K562 (cell line): Measurements from ENCODE around the gene ZNF428. TPM values are rescaled to one million over a fixed set of nuclear protein-coding genes. Genes with fewer than 3 reads are reported as not detected.

Source experiments
- ARID3B ChIP-seq: fragments of 250-450 bp; sonication (Bioruptor Pico); IDR thresholded peaks from 2 replicates; pipeline ENCODE4 v1.4.0; 2020; ENCODE audit warnings: borderline replicate concordance
- CBFB ChIP-seq: sonication (generic); formaldehyde crosslinking; IDR thresholded peaks from 2 replicates; pipeline ENCODE4 v1.4.0; 2020; ENCODE audit warnings: mild to moderate bottlenecking, missing genetic modification reagents
- CHD1 ChIP-seq: fragments of 200-600 bp; sonication (generic); IDR thresholded peaks from one replicate; pipeline ENCODE4 v1.6.1; 2012; ENCODE audit warnings: mild to moderate bottlenecking, moderate library complexity, low read length, inconsistent platforms
- EHMT2 ChIP-seq: fragments of 450-650 bp; IDR thresholded peaks from 2 replicates; pipeline ENCODE4 v1.6.1; 2018; ENCODE audit warnings: antibody characterized with exemption
- MAX ChIP-seq: sonication (generic); formaldehyde crosslinking; IDR thresholded peaks from 2 replicates; pipeline ENCODE4 v1.9.0; 2022; ENCODE audit warnings: mild to moderate bottlenecking, missing genetic modification reagents
- POLR2AphosphoS5 ChIP-seq: IDR thresholded peaks from 2 replicates; pipeline ENCODE4 v1.6.1; 2011; ENCODE audit warnings: mild to moderate bottlenecking, low read depth, low read length, moderate library complexity; ENCODE audit not compliant: control insufficient read depth, insufficient read depth
- RERE ChIP-seq: sonication (generic); formaldehyde crosslinking; IDR thresholded peaks from 2 replicates; pipeline ENCODE4 v1.8.0; 2023; ENCODE audit warnings: missing genetic modification reagents, mild to moderate bottlenecking, borderline replicate concordance
- RHOXF2B ChIP-seq: fragments of 250-450 bp; sonication (Bioruptor Pico); conservative IDR thresholded peaks from 2 replicates; pipeline ENCODE4 v1.5.1; 2021
- RNF2 ChIP-seq: sonication (generic); IDR thresholded peaks from 2 replicates; pipeline ENCODE4 v1.6.1; 2016
- ZNF57 ChIP-seq: fragments of 450-650 bp; formaldehyde crosslinking; IDR thresholded peaks from 2 replicates; pipeline ENCODE4 v1.4.0; 2020; ENCODE audit warnings: mild to moderate bottlenecking, moderate library complexity
- ZSCAN29 ChIP-seq: fragments of 450-650 bp; IDR thresholded peaks from 2 replicates; pipeline ENCODE4 v1.6.1; 2017
- polyA plus RNA-seq, 8 experiments: library from polyadenylated mRNA; depleted of rRNA in 4 of 8; stranded (reverse) in 5 of 8; unstranded in 3 of 8; fragments of >200 nt; fragmentation: Nextera tagmentation in 2 of 8; fragmentation: Illumina TruSeq in 1 of 8; extraction: Ambion mirVana in 2 of 8; extraction: Trizol in 1 of 8; gene quantifications; 2 replicates each; pipeline versions ENCODE4 v1.2.1 to v1.2.3, GENCODE V29; 2011 to 2014; ENCODE audit warnings: inconsistent platforms in 1 of 8, missing spikeins in 1 of 8
- total RNA-seq, 7 experiments: library from RNA; depleted of rRNA in 6 of 7; stranded (reverse); fragments of >200 nt in 6 of 7; fragmentation: Illumina TruSeq in 2 of 7; extraction: Trizol in 2 of 7; gene quantifications; 2 replicates each; pipeline versions ENCODE4 v1.2.1 to v1.2.3, GENCODE V29; 2011 to 2021; ENCODE audit warnings: low replicate concordance in 1 of 7
- TF ChIP-seq, protein P1 (sequence below): sonication (generic); formaldehyde crosslinking; IDR thresholded peaks from 2 replicates; pipeline ENCODE4 v1.8.0; 2022; ENCODE audit warnings: mild to moderate bottlenecking, missing genetic modification reagents, borderline replicate concordance
- TF ChIP-seq, protein P2 (sequence below): sonication (generic); formaldehyde crosslinking; IDR thresholded peaks from 2 replicates; pipeline ENCODE4 v1.4.0; 2020; ENCODE audit warnings: mild to moderate bottlenecking, missing genetic modification reagents
- TF ChIP-seq, protein P3 (sequence below), 2 experiments: fragments of 450-650 bp in 1 of 2; sonication (generic) in 1 of 2; formaldehyde crosslinking in 1 of 2; IDR thresholded peaks in 1 of 2; conservative IDR thresholded peaks in 1 of 2; 2 replicates each; pipeline versions ENCODE4 v1.6.1 to v1.8.1; 2016 to 2023; ENCODE audit warnings: mild to moderate bottlenecking in 2 of 2, moderate library complexity in 2 of 2, inconsistent platforms in 1 of 2, missing genetic modification reagents in 1 of 2

Gene ZNF428
- total and polyA plus RNA-seq, 9 of the 15 experiments (the other 6 are each of a cell fraction or from before 2014, with no cell fraction given) = 0.15 to 85.7 (median 15.9) TPM

DNA sequence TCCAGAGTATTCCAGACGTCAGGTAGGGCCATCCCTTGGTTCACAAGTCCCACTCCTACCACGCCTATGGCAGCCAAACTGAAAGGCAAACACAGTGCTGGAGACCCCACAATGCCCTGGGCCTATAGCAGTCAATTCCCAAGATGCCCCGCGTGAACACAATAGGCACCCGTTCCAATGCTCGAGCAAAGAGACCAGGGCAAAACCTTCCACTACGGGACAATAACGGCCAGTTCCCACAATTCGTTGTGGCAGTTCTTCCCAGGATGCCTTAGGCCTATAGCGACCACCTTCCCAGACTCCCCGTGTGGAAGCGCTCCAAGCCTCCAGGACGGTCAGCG, 538 bp downstream of the ZNF428 start (continued):
- TF ChIP-seq CHD1 (peak; percentile 35), CBFB (CRISPR knock-in tag) (0 out of 2 replicates have a peak, but pooled peaks have one; percentile 28), RERE (CRISPR knock-in tag) (no peak), ZSCAN29 (no peak), ZNF57 (CRISPR knock-in tag) (no peak), RNF2 (no peak), MAX (CRISPR knock-in tag) (no peak), RHOXF2B (CRISPR knock-in tag) (no peak), POLR2AphosphoS5 (peak; percentile 16; the same call in 1 of the 2 replicates), EHMT2 (no peak), ARID3B (CRISPR knock-in tag) (no peak)
- TF ChIP-seq, protein P1, sequence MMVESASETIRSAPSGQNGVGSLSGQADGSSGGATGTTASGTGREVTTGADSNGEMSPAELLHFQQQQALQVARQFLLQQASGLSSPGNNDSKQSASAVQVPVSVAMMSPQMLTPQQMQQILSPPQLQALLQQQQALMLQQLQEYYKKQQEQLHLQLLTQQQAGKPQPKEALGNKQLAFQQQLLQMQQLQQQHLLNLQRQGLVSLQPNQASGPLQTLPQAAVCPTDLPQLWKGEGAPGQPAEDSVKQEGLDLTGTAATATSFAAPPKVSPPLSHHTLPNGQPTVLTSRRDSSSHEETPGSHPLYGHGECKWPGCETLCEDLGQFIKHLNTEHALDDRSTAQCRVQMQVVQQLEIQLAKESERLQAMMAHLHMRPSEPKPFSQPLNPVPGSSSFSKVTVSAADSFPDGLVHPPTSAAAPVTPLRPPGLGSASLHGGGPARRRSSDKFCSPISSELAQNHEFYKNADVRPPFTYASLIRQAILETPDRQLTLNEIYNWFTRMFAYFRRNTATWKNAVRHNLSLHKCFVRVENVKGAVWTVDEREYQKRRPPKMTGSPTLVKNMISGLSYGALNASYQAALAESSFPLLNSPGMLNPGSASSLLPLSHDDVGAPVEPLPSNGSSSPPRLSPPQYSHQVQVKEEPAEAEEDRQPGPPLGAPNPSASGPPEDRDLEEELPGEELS (CRISPR knock-in tag) = no peak
- TF ChIP-seq, protein P2, sequence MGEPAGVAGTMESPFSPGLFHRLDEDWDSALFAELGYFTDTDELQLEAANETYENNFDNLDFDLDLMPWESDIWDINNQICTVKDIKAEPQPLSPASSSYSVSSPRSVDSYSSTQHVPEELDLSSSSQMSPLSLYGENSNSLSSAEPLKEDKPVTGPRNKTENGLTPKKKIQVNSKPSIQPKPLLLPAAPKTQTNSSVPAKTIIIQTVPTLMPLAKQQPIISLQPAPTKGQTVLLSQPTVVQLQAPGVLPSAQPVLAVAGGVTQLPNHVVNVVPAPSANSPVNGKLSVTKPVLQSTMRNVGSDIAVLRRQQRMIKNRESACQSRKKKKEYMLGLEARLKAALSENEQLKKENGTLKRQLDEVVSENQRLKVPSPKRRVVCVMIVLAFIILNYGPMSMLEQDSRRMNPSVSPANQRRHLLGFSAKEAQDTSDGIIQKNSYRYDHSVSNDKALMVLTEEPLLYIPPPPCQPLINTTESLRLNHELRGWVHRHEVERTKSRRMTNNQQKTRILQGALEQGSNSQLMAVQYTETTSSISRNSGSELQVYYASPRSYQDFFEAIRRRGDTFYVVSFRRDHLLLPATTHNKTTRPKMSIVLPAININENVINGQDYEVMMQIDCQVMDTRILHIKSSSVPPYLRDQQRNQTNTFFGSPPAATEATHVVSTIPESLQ (CRISPR knock-in tag) = no peak; the same call in 1 of the 2 replicates
- TF ChIP-seq, protein P3, sequence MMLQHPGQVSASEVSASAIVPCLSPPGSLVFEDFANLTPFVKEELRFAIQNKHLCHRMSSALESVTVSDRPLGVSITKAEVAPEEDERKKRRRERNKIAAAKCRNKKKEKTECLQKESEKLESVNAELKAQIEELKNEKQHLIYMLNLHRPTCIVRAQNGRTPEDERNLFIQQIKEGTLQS (IDR thresholded peaks at IDR 0.05) = no peak
- TF ChIP-seq, protein P3 (CRISPR knock-in tag; conservative IDR thresholded peaks at IDR 0.05) = no peak
